GM18502 (cell line): ENCODE data around the gene STX19.
A peak's percentile ranks its signal among the peaks of the same experiment; 100 is the strongest.

ENCODE experiments used
- ATAC-seq: cut with Tn5 transposase; IDR thresholded peaks from one replicate; pipeline ENCODE4 v1.9.1; 2021; ENCODE audit warnings: mild to moderate bottlenecking; ENCODE audit not compliant: unreplicated experiment, poor library complexity

The STX19 gene

GRCh38 chr3:94043285-94043684 lies 14.9 kb upstream of the STX19 start:
- no peak for ATAC-seq

GRCh38 chr3:94036909-94037507 lies 8.6 kb upstream of the STX19 start:
- peak; percentile 84 for ATAC-seq

- ATAC-seq: no peak
Measured at GRCh38 chr3:94026623-94027022, 1.8 kb downstream of the STX19 start.

GRCh38 chr3:94024385-94024784 lies 4.0 kb downstream of the STX19 start:
- ATAC-seq: no peak

GRCh38 chr3:94020293-94020692 lies 8.1 kb downstream of the STX19 start:
- ATAC-seq: no peak

GRCh38 chr3:94019659-94020058 lies 8.7 kb downstream of the STX19 start:
- no peak for ATAC-seq

GRCh38 chr3:94015025-94015424 lies 13.4 kb downstream of the STX19 start:
- no peak for ATAC-seq

- ATAC-seq: no peak
Measured at GRCh38 chr3:94012185-94012584, 16.2 kb downstream of the STX19 start.

GRCh38 chr3:94011233-94011711 lies 17.1 kb downstream of the STX19 start:
- ATAC-seq: no peak

GRCh38 chr3:94009608-94010007 lies 18.8 kb downstream of the STX19 start:
- ATAC-seq: no peak

GRCh38 chr3:94008253-94008652 lies 20.1 kb downstream of the STX19 start:
- no peak for ATAC-seq

GRCh38 chr3:94004301-94004910 lies 24.0 kb downstream of the STX19 start:
- peak; percentile 95 for ATAC-seq

GRCh38 chr3:94001827-94002495 lies 26.4 kb downstream of the STX19 start:
- ATAC-seq: no peak

- no peak for ATAC-seq
Measured at GRCh38 chr3:94001191-94001590, 27.2 kb downstream of the STX19 start.

GRCh38 chr3:93994056-93994455 lies 34.3 kb downstream of the STX19 start:
- ATAC-seq: no peak

GRCh38 chr3:93992207-93992606 lies 36.2 kb downstream of the STX19 start:
- no peak for ATAC-seq

GRCh38 chr3:93991631-93992030 lies 36.8 kb downstream of the STX19 start:
- ATAC-seq: no peak

GRCh38 chr3:93989241-93989640 lies 39.2 kb downstream of the STX19 start:
- ATAC-seq: no peak

- ATAC-seq: no peak
Measured at GRCh38 chr3:93988764-93989163, 39.6 kb downstream of the STX19 start.

- ATAC-seq: no peak
Measured at GRCh38 chr3:93988283-93988682, 40.1 kb downstream of the STX19 start.

GRCh38 chr3:93984618-93985017 lies 43.8 kb downstream of the STX19 start:
- ATAC-seq: no peak

GRCh38 chr3:93983408-93983807 lies 45.0 kb downstream of the STX19 start:
- no peak for ATAC-seq
